ENCODE measurements around the gene SFXN5.
A peak's percentile ranks its signal among the peaks of the same experiment; 100 is the strongest.
"Not testable (repeated sequence)": the region's sequence is repeated elsewhere in the genome, so short reads cannot be mapped to it uniquely, and the experiment has no call there.

SFXN5 gene

GRCh38 chr2:73075477-73076373, 4.2 kb upstream of the SFXN5 start:
- H3K9me3 Mint-ChIP-seq, result no peaks in the 10 kb centered on the region
- H3K36me3 Mint-ChIP-seq (ENCODE audit: low read depth), result peaks cover 4% of the 10 kb centered on the region
- H3K4me1 Mint-ChIP-seq (ENCODE audit: low read depth), result peaks cover 8% of the 10 kb centered on the region
- H3K27ac Mint-ChIP-seq, result no peak overlapping the region
- no peak overlapping the region for H3K4me3 Mint-ChIP-seq
- peak; percentile 22 for DNase-seq
- no peaks in the 10 kb centered on the region for H3K27me3 Mint-ChIP-seq

- H3K4me1 Mint-ChIP-seq (ENCODE audit: low read depth), result peaks cover 17% of the 10 kb centered on the region
- no peak overlapping the region for H3K27ac Mint-ChIP-seq
These were observed 2.9 kb upstream of the SFXN5 start for GRCh38 chr2:73074110-73075069.

GRCh38 chr2:73072416-73072815, 904 bp upstream of the SFXN5 start:
- peak; percentile 25 for DNase-seq
- no peaks in the 10 kb centered on the region for H3K27me3 Mint-ChIP-seq
- H3K27ac Mint-ChIP-seq, result peak overlapping the region; percentile 95
- H3K4me1 Mint-ChIP-seq (ENCODE audit: low read depth), result peaks cover 25% of the 10 kb centered on the region
- H3K9me3 Mint-ChIP-seq, result no peaks in the 10 kb centered on the region
- peak overlapping the region; percentile 89 for H3K4me3 Mint-ChIP-seq
- peaks cover 6% of the 10 kb centered on the region for H3K36me3 Mint-ChIP-seq (ENCODE audit: low read depth)

More at GRCh38 chr2:73074110-73075069, 2.9 kb upstream of the SFXN5 start:
- Mint-ChIP-seq H3K9me3 (no peaks in the 10 kb centered on the region), H3K4me3 (no peak overlapping the region), H3K36me3 (ENCODE audit: low read depth) (peaks cover 6% of the 10 kb centered on the region), H3K27me3 (no peaks in the 10 kb centered on the region)
- DNase-seq, result peak; percentile 18

DNA sequence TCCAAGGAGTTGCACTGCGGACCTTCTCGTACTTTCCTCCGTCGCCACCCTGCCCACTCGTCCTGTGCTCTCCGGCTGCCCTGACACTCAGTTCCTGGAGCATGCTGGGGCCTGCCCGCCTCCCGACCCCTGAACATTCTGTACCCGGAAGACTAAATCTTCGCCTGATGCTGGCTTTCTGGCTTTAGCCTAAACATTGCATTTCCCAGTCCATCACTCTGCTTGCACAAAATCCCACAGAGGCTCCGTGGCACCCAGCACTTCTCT, 550 bp upstream of the SFXN5 start:
- no peak for DNase-seq
- Mint-ChIP-seq H3K4me3 (peak overlapping the region; percentile 89), H3K27ac (peak overlapping the region; percentile 95), H3K4me1 (ENCODE audit: low read depth) (peaks cover 26% of the 10 kb centered on the region), H3K36me3 (ENCODE audit: low read depth) (peaks cover 6% of the 10 kb centered on the region), H3K27me3 (no peaks in the 10 kb centered on the region), H3K9me3 (no peaks in the 10 kb centered on the region)

DNA sequence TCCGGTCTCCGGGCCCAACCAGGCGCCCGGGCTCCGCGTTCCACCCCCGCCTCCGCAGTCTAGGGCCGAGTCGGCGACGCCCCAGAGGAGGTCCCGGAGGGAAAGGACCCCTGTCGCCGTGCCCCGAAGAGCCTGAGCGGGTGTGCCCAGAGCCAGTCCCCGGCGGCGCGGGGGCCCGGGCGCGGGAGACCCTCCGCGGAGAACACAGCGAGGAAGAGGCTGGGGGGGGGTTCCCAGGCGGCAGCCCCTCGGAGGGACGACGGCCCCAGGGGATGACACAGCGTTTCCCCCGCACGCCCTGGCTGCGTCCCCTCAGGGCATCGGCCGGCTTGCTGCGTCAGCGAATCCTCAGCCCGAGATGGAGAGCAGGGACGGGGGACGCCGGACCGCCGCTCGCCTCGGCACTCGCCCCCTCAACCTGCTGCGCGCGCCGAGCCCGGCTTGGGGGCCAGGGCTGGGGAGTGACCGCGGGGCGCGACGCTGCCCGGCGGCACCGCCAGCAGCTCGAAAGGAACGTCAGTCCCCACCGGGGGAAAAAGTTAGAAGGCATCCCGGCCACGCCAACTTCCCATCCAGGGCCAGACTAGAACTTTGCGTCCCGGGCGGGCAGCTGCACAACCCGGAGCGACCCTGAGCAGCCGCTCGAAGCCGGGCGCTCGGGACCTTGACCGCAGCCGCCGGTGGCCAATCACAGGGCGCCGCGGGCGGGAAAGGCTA, 711 bp downstream of the SFXN5 start:
- Mint-ChIP-seq H3K27ac (peak overlapping the region; percentile 95), H3K9me3 (no peaks in the 10 kb centered on the region), H3K4me1 (ENCODE audit: low read depth) (peaks cover 29% of the 10 kb centered on the region), H3K36me3 (ENCODE audit: low read depth) (peaks cover 6% of the 10 kb centered on the region), H3K27me3 (no peaks in the 10 kb centered on the region), H3K4me3 (peak overlapping the region; percentile 89)
- peak; percentile 77 for DNase-seq

- peak overlapping the region; percentile 44 for H3K27ac Mint-ChIP-seq
- no peaks in the 10 kb centered on the region for H3K27me3 Mint-ChIP-seq
These were observed 1.5 kb downstream of the SFXN5 start for GRCh38 chr2:73069855-73070642.

GRCh38 chr2:73069041-73069854, 2.3 kb downstream of the SFXN5 start:
- peak overlapping the region; percentile 89 for H3K4me3 Mint-ChIP-seq
- H3K27ac Mint-ChIP-seq, result peak overlapping the region; percentile 2
- H3K27me3 Mint-ChIP-seq, result no peaks in the 10 kb centered on the region
- peaks cover 35% of the 10 kb centered on the region for H3K4me1 Mint-ChIP-seq (ENCODE audit: low read depth)
- peak; percentile 23 for DNase-seq
- no peaks in the 10 kb centered on the region for H3K9me3 Mint-ChIP-seq
- peaks cover 6% of the 10 kb centered on the region for H3K36me3 Mint-ChIP-seq (ENCODE audit: low read depth)

More at GRCh38 chr2:73069855-73070642, 1.5 kb downstream of the SFXN5 start:
- H3K9me3 Mint-ChIP-seq, result no peaks in the 10 kb centered on the region
- peak overlapping the region; percentile 89 for H3K4me3 Mint-ChIP-seq
- peak; percentile 40 for DNase-seq
- H3K36me3 Mint-ChIP-seq (ENCODE audit: low read depth), result peaks cover 6% of the 10 kb centered on the region
- H3K4me1 Mint-ChIP-seq (ENCODE audit: low read depth), result peaks cover 30% of the 10 kb centered on the region

- no peak overlapping the region for H3K4me3 Mint-ChIP-seq
- H3K27me3 Mint-ChIP-seq, result no peaks in the 10 kb centered on the region
- H3K36me3 Mint-ChIP-seq (ENCODE audit: low read depth), result peaks cover 6% of the 10 kb centered on the region
- H3K4me1 Mint-ChIP-seq (ENCODE audit: low read depth), result peaks cover 44% of the 10 kb centered on the region
- no peaks in the 10 kb centered on the region for H3K9me3 Mint-ChIP-seq
- H3K27ac Mint-ChIP-seq, result no peak overlapping the region
- no peak for DNase-seq
These were observed 3.4 kb downstream of the SFXN5 start for GRCh38 chr2:73068147-73068546.

DNA sequence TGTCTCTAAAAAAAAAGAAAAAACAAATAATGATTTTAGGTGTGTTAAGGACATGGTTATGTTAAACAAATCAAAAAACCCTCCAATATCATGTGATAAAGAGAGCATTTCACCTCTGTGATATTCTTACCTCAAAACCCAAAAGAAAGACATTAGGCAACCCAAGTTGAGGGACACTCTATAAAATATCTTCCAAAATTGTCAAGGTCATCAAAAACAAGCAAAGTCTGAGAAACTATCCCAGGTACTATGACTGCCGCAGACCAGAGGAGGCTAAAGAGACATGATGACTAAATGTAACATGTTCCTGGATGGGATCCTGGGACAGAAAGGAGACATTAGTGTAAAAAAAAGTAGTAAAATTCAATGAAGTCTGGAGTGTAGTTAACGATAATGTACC, 4.5 kb downstream of the SFXN5 start:
- Mint-ChIP-seq H3K36me3 (ENCODE audit: low read depth) (peaks cover 6% of the 10 kb centered on the region), H3K4me1 (ENCODE audit: low read depth) (peaks cover 46% of the 10 kb centered on the region), H3K9me3 (no peaks in the 10 kb centered on the region), H3K27ac (no peak overlapping the region), H3K27me3 (no peaks in the 10 kb centered on the region), H3K4me3 (no peak overlapping the region)
- DNase-seq, result no peak

GRCh38 chr2:73065070-73065469, 6.4 kb downstream of the SFXN5 start:
- not testable (repeated sequence) for H3K4me3 Mint-ChIP-seq; H3K36me3 Mint-ChIP-seq (ENCODE audit: low read depth); H3K9me3 Mint-ChIP-seq; H3K27ac Mint-ChIP-seq; H3K27me3 Mint-ChIP-seq; DNase-seq
- H3K4me1 Mint-ChIP-seq (ENCODE audit: low read depth), result peaks cover 38% of the 10 kb centered on the region

- Mint-ChIP-seq H3K4me1 (ENCODE audit: low read depth) (peaks cover 30% of the 10 kb centered on the region), H3K36me3 (ENCODE audit: low read depth) (no peaks in the 10 kb centered on the region), H3K9me3 (no peaks in the 10 kb centered on the region), H3K4me3 (no peak overlapping the region), H3K27ac (peak overlapping the region; percentile 73), H3K27me3 (no peaks in the 10 kb centered on the region)
- DNase-seq, result no peak
These were observed 7.3 kb downstream of the SFXN5 start for GRCh38 chr2:73063909-73064875.

- H3K36me3 Mint-ChIP-seq (ENCODE audit: low read depth), result no peaks in the 10 kb centered on the region
These were observed 8.0 kb downstream of the SFXN5 start for GRCh38 chr2:73063472-73063871.

More at GRCh38 chr2:73063472-73063871, 8.0 kb downstream of the SFXN5 start:
- Mint-ChIP-seq H3K4me1 (ENCODE audit: low read depth) (peaks cover 25% of the 10 kb centered on the region), H3K9me3 (no peaks in the 10 kb centered on the region), H3K27ac (peak overlapping the region; percentile 51), H3K4me3 (no peak overlapping the region), H3K27me3 (no peaks in the 10 kb centered on the region)
- DNase-seq, result no peak

Measured in activated T-cell treated with anti-CD3 and anti-CD28 coated beads, Interleukin-2, amount 50 U/mL, for 24 hours (primary cell).